ENCODE measurements around the gene CHKB. TPM values are rescaled to one million over a fixed set of nuclear protein-coding genes. Genes with fewer than 3 reads are reported as not detected.

CHKB gene
- total and polyA plus RNA-seq, 11 donors: 16.7 to 77.1 (median 35.6) TPM

GRCh38 chr22:50581950-50582492 is 628 bp downstream of the CHKB start:
- WGBS, 4 donors: 6 to 23% (median 12%) methylated on average over 9 to 39 of the region's 39 CpGs
- intact Hi-C loops (cut with DNase I): loop anchor here in 1 of 10 donors (1.0 to 5.0 kb wide), 3 partner anchors 19 to 75 kb away; partner anchors contain the start of genes LMF2 and NCAPH2
- peaks cover 0 to 26% (median 12%) of the 10 kb centered on the region in 9 donors for H3K36me3 ChIP-seq
- peak overlapping the region; percentile 90 to 100 (median 99) for H3K27ac ChIP-seq
- ATAC-seq: no peak
- peak overlapping the region; percentile 53 to 95 (median 80) for H3K4me3 ChIP-seq
- peaks cover 3 to 57% (median 33%) of the 10 kb centered on the region in 12 donors for H3K4me1 ChIP-seq
- no peaks in the 10 kb centered on the region for H3K9me3 ChIP-seq
- no peaks in the 10 kb centered on the region for H3K27me3 ChIP-seq
- peak in 1 of 5 donors; percentile 61 for DNase-seq
- no peak for TF ChIP-seq CTCF (IDR thresholded peaks at IDR 0.05)
- no peak for TF ChIP-seq POLR2A (IDR thresholded peaks at IDR 0.05)

GRCh38 chr22:50581031-50581949 is 1.4 kb downstream of the CHKB start:
- WGBS, 4 donors: 85 to 88% (median 87%) methylated on average over 22 of the region's 22 CpGs
- H3K9me3 ChIP-seq: no peaks in the 10 kb centered on the region
- H3K4me3 ChIP-seq: peak overlapping the region; percentile 53 to 95 (median 80)

GRCh38 chr22:50579752-50580151 is 2.9 kb downstream of the CHKB start:
- DNase-seq (no peak), ATAC-seq (no peak)
- Histone ChIP-seq H3K36me3 (peaks cover 0 to 36% (median 19%) of the 10 kb centered on the region in 9 donors), H3K9me3 (no peaks in the 10 kb centered on the region), H3K27me3 (no peaks in the 10 kb centered on the region), H3K27ac (peak overlapping the region in 11 of 12 donors; percentile 81 to 100 (median 98)), H3K4me1 (peaks cover 3 to 78% (median 36%) of the 10 kb centered on the region in 12 donors), H3K4me3 (no peak overlapping the region)
- WGBS, 4 donors: 94 to 97% (median 96%) methylated on average over 4 of the region's 4 CpGs
- intact Hi-C loops (cut with DNase I): loop anchor here in 3 of 10 donors (5.0 kb wide), 2 partner anchors 38 to 72 kb away; partner anchors contain the start of genes LMF2 (in 1 of the 3) and NCAPH2 (in 1 of the 3)
- TF ChIP-seq POLR2A (IDR thresholded peaks at IDR 0.05) (no peak), CTCF (IDR thresholded peaks at IDR 0.05) (no peak)

More at GRCh38 chr22:50581031-50581949, 1.4 kb downstream of the CHKB start:
- intact Hi-C loops (cut with DNase I): loop anchor here in 1 of 10 donors (5.0 kb wide), 1 partner anchor 74 kb away; the partner anchor contains the start of genes LMF2 and NCAPH2
- Histone ChIP-seq H3K27me3 (no peaks in the 10 kb centered on the region), H3K27ac (peak overlapping the region in 11 of 12 donors; percentile 90 to 100 (median 99)), H3K4me1 (peaks cover 3 to 64% (median 34%) of the 10 kb centered on the region in 12 donors), H3K36me3 (peaks cover 0 to 26% (median 12%) of the 10 kb centered on the region in 9 donors)
- peak in 1 of 5 donors; percentile 26 for DNase-seq
- no peak for ATAC-seq
- no peak for TF ChIP-seq CTCF (IDR thresholded peaks at IDR 0.05)
- TF ChIP-seq POLR2A (IDR thresholded peaks at IDR 0.05): no peak
